Loucy (cell line): ENCODE measurements around the gene GPX3.

Experiments
- H2AFZ ChIP-seq: fragments of 200-600 bp; sonication (generic); 2 replicates; pipeline ENCODE4 v1.6.0; 2016; ENCODE audit warnings: antibody characterized with exemption, mild to moderate bottlenecking, low read length, moderate library complexity
- H3F3A ChIP-seq: fragments of 200-600 bp; 2 replicates; pipeline ENCODE4 v1.6.0; 2016; ENCODE audit warnings: antibody characterized with exemption, low read depth, mild to moderate bottlenecking
- H3K27me3 ChIP-seq: fragments of 200-600 bp; sonication (generic); 2 replicates; pipeline ENCODE4 v1.6.1; 2014; ENCODE audit warnings: low read length, mild to moderate bottlenecking; ENCODE audit not compliant: insufficient read depth, poor library complexity, severe bottlenecking
- H3K36me3 ChIP-seq: fragments of 200-600 bp; sonication (generic); 2 replicates; pipeline ENCODE4 v1.6.1; 2016; ENCODE audit warnings: low read length; ENCODE audit not compliant: insufficient read depth
- H3K4me1 ChIP-seq: fragments of 200-600 bp; sonication (generic); 2 replicates; pipeline ENCODE4 v1.5.1; 2014; ENCODE audit warnings: low read length, mild to moderate bottlenecking; ENCODE audit not compliant: insufficient read depth, poor library complexity, severe bottlenecking
- H3K4me2 ChIP-seq: fragments of 200-600 bp; sonication (generic); 2 replicates; pipeline ENCODE4 v1.6.0; 2014; ENCODE audit warnings: antibody characterized with exemption, low read length, low read depth, mild to moderate bottlenecking; ENCODE audit not compliant: poor library complexity, severe bottlenecking
- H3K4me3 ChIP-seq: fragments of 200-600 bp; sonication (generic); 2 replicates; pipeline ENCODE4 v1.5.1; 2014; ENCODE audit warnings: low read length, mild to moderate bottlenecking, mixed read lengths; ENCODE audit not compliant: poor library complexity, severe bottlenecking
- H3K79me2 ChIP-seq: fragments of 200-600 bp; sonication (generic); 2 replicates; pipeline ENCODE4 v1.6.1; 2014; ENCODE audit warnings: low read length; ENCODE audit not compliant: insufficient read depth
- H3K9ac ChIP-seq: fragments of 200-600 bp; sonication (generic); 2 replicates; pipeline ENCODE4 v1.6.0; 2014; ENCODE audit warnings: mild to moderate bottlenecking, low read depth, low read length, moderate library complexity; ENCODE audit not compliant: poor library complexity, severe bottlenecking
- H3K9me2 ChIP-seq: fragments of 200-600 bp; sonication (generic); replicated peaks from 2 replicates; pipeline ENCODE4 v1.6.1; 2016; ENCODE audit warnings: low read depth, low read length, mixed read lengths
- H3K9me3 ChIP-seq: fragments of 200-600 bp; sonication (generic); 2 replicates; pipeline ENCODE4 v1.6.1; 2014; ENCODE audit warnings: mild to moderate bottlenecking, antibody characterized with exemption, low read length, low read depth; ENCODE audit not compliant: insufficient read depth
- H4K20me1 ChIP-seq: fragments of 200-600 bp; sonication (generic); 2 replicates; pipeline ENCODE4 v1.6.0; 2014; ENCODE audit warnings: antibody characterized with exemption, low read length, mild to moderate bottlenecking; ENCODE audit not compliant: insufficient read depth, poor library complexity, severe bottlenecking
- EZH2phosphoT487 ChIP-seq: fragments of 200-600 bp; IDR thresholded peaks from 2 replicates; pipeline ENCODE4 v1.6.1; 2018; ENCODE audit warnings: antibody characterized with exemption, mild to moderate bottlenecking, moderate library complexity, borderline replicate concordance
- TF ChIP-seq, protein P1 (sequence below): fragments of 200-600 bp; sonication (generic); conservative IDR thresholded peaks from 2 replicates; pipeline ENCODE4 v1.5.1; 2014; ENCODE audit warnings: mild to moderate bottlenecking, antibody characterized with exemption, low read length

The GPX3 gene

GRCh38 chr5:151004499-151004898, 15.9 kb upstream of the GPX3 start:
- no peaks in the 10 kb centered on the region for H3F3A ChIP-seq
- no peaks in the 10 kb centered on the region for H3K9me3 ChIP-seq
- no peaks in the 10 kb centered on the region for H3K4me1 ChIP-seq
- H4K20me1 ChIP-seq: no peaks in the 10 kb centered on the region
- H3K79me2 ChIP-seq: no peaks in the 10 kb centered on the region
- H2AFZ ChIP-seq: no peak overlapping the region
- H3K4me3 ChIP-seq: no peak overlapping the region
- H3K27me3 ChIP-seq: peaks cover 7% of the 10 kb centered on the region
- no peaks in the 10 kb centered on the region for H3K9me2 ChIP-seq
- no peaks in the 10 kb centered on the region for H3K36me3 ChIP-seq
- H3K4me2 ChIP-seq: no peak overlapping the region
- H3K9ac ChIP-seq: no peak overlapping the region
- TF ChIP-seq EZH2phosphoT487: no peak

DNA sequence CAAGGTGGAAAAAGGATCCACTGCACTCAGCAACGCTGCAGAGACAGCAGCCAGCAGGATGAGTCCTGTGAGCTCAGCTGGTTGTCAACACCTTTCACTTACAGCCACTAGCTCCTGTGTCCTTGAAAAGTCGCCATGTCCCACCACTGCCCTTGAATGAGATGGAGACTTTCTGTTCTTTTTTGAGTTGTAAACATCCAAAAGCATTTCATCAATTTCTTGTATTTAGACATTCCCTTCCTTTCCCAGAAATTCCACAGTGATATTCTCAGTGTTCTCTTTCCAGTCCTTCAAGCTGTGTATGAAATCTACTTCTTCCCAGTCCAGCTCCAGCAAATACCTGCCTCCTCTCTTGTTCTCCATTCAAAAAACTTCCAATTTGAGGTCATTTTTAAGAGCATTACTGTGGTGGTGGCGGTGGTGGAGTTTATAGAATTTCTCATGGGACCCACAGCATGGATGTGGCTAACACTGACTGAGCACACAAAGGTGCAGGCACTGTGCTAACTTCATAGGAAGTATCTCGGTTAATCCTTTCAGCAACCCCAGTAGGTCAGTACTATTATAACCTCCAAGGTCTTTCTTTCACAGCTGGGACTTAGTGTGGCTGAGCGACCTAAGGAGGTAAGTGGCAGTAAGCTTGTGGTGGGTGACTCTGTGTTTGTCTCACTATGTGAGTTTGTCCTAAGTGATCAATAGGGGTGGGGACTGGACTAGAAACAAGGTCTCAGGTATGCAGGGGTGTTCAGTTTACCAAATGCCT, 15.0 kb upstream of the GPX3 start:
- Histone ChIP-seq H3K79me2 (no peaks in the 10 kb centered on the region), H3K9me3 (no peaks in the 10 kb centered on the region), H3K4me2 (no peak overlapping the region), H3F3A (no peaks in the 10 kb centered on the region), H2AFZ (no peak overlapping the region), H3K27me3 (no peaks in the 10 kb centered on the region), H3K4me1 (no peaks in the 10 kb centered on the region), H3K9ac (no peak overlapping the region), H3K4me3 (no peak overlapping the region), H3K9me2 (no peaks in the 10 kb centered on the region), H3K36me3 (no peaks in the 10 kb centered on the region), H4K20me1 (no peaks in the 10 kb centered on the region)
- TF ChIP-seq, protein P1, sequence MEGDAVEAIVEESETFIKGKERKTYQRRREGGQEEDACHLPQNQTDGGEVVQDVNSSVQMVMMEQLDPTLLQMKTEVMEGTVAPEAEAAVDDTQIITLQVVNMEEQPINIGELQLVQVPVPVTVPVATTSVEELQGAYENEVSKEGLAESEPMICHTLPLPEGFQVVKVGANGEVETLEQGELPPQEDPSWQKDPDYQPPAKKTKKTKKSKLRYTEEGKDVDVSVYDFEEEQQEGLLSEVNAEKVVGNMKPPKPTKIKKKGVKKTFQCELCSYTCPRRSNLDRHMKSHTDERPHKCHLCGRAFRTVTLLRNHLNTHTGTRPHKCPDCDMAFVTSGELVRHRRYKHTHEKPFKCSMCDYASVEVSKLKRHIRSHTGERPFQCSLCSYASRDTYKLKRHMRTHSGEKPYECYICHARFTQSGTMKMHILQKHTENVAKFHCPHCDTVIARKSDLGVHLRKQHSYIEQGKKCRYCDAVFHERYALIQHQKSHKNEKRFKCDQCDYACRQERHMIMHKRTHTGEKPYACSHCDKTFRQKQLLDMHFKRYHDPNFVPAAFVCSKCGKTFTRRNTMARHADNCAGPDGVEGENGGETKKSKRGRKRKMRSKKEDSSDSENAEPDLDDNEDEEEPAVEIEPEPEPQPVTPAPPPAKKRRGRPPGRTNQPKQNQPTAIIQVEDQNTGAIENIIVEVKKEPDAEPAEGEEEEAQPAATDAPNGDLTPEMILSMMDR: no peak
- TF ChIP-seq EZH2phosphoT487: no peak

GRCh38 chr5:151005950-151006576, 14.3 kb upstream of the GPX3 start:
- TF ChIP-seq, protein P1: no peak
- no peak for TF ChIP-seq EZH2phosphoT487
- H3K36me3 ChIP-seq: no peaks in the 10 kb centered on the region
- no peaks in the 10 kb centered on the region for H3F3A ChIP-seq
- H2AFZ ChIP-seq: no peak overlapping the region
- no peaks in the 10 kb centered on the region for H3K4me1 ChIP-seq
- no peaks in the 10 kb centered on the region for H3K9me3 ChIP-seq
- H3K4me3 ChIP-seq: no peak overlapping the region
- no peaks in the 10 kb centered on the region for H3K27me3 ChIP-seq
- H3K4me2 ChIP-seq: no peak overlapping the region
- H3K9me2 ChIP-seq: no peaks in the 10 kb centered on the region
- H3K9ac ChIP-seq: no peak overlapping the region
- no peaks in the 10 kb centered on the region for H3K79me2 ChIP-seq
- H4K20me1 ChIP-seq: no peaks in the 10 kb centered on the region
